Measurements from ENCODE around the gene CHD9.

DNA sequence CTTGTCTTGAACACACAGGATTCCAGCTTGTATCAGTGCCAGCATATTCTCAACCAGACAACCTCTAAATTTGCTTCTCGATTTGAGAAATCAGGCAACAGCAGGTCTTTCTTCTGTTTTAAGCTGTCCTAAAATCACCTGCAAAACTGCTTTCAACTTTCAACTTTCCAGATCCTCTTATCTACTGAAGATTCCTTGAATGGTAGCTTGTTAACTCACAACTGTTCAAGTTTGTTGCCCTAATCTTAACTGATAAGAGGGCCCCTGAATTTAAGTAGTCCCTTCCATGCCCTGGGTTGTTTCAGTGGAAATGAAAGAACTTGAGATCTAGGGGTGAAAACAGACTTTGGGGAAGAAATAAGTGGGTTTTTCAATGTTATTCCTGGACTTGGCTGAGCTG, 57.2 kb downstream of the CHD9 start:
- no peak for TF ChIP-seq POLR2A (IDR thresholded peaks at IDR 0.05)
- TF ChIP-seq, protein P1, sequence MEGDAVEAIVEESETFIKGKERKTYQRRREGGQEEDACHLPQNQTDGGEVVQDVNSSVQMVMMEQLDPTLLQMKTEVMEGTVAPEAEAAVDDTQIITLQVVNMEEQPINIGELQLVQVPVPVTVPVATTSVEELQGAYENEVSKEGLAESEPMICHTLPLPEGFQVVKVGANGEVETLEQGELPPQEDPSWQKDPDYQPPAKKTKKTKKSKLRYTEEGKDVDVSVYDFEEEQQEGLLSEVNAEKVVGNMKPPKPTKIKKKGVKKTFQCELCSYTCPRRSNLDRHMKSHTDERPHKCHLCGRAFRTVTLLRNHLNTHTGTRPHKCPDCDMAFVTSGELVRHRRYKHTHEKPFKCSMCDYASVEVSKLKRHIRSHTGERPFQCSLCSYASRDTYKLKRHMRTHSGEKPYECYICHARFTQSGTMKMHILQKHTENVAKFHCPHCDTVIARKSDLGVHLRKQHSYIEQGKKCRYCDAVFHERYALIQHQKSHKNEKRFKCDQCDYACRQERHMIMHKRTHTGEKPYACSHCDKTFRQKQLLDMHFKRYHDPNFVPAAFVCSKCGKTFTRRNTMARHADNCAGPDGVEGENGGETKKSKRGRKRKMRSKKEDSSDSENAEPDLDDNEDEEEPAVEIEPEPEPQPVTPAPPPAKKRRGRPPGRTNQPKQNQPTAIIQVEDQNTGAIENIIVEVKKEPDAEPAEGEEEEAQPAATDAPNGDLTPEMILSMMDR (IDR thresholded peaks at IDR 0.05): no peak
